T-helper 2 cell treated with Interferon-gamma antibody and Interleukin-4, amounts not matched to agents 100 ng/mL and 5 ng/mL, for 36 hours (primary cell): ENCODE measurements around the gene GPR176. TPM values are rescaled to one million over a fixed set of nuclear protein-coding genes. Genes with fewer than 3 reads are reported as not detected.

ENCODE experiments used
- intact Hi-C: fragments of 100-400 bp; cut with micrococcal nuclease; formaldehyde crosslinking; loops from one replicate; pipeline ENCODE4 v1.15.1; 2023
- total RNA-seq: library from RNA; stranded (reverse); gene quantifications from 2 replicates; pipeline ENCODE4 v1.2.3, GENCODE V29; 2022

The GPR176 gene
- total RNA-seq, 1 donor from 2014 or later: not detected

DNA sequence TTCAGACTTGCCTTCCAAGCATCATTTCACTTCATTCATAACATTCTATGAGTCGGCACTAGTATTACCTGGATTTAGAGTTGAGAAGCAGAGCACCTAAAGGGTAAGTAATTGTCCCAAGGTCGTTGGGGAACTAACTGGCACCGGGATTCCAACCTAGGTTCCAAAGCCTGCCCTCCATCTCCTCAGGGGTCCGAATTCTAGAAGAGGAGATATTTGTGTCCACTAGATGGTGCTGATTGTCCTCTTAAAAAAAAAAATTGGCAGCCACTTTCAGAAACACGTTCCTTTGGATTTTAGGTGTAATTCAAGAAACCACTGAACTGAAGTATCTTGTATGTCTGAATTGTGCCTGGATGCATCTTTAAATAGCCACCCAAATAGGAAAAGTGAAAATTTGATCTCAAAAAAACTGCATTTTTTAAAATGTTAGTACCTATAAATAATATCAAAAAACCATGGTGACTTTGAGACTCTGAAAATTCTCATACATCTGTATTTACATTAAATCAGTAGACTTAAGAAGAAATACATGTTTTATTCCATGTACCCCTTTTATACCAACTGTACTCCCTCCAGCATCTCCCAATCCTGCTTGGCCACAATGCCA is 133.5 kb downstream of the GPR176 start:
- intact Hi-C loops: loop anchor here (1.0 to 5.0 kb wide), 3 partner anchors 89 to 431 kb away; partner anchors contain the start of gene SRP14

DNA sequence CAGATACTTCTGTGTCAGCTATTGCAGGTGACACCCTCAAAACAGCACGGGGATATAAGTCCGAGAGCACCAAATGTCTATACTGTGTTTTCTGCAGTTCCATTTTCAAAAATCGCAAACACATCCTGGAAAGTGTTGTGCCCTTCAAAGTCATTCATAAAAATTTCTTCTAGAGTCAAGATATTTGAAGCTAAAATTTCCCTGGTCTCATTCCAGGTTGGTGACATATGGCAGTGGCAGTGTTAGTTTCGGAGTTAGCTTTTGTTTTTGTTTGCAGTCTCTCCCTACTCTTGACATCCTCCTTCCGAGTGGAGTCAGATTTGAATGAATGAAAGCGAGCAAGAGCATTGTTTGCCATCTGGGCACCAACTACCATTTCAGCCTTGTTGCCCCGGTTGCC is 134.2 kb downstream of the GPR176 start:
- intact Hi-C loops: loop anchor here (1.0 to 5.0 kb wide), 3 partner anchors 89 to 431 kb away; partner anchors contain the start of gene SRP14

DNA sequence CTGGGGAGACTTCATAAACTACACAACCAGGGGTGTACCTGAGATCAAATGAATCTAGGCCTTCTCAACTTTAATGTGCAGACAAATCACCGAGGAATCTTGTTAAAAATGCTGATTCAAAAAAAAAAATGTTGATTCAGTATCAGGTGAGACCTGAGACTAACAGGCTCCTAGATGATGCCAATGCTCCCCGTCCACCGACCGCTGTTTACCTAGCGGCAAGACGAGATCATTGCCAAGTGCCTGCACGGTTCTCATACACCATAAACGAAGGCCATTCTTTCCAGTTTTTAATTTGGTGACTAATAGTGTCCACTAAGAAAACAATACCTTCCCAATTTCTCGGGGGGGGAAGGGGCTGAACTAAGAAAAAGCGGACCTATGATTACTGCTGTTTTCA is 134.9 kb downstream of the GPR176 start:
- intact Hi-C loops: loop anchor here (5.0 kb wide), 1 partner anchor 432 kb away; no protein-coding TSS in a partner anchor

GRCh38 chr15:39784638-39785037 is 135.4 kb downstream of the GPR176 start:
- intact Hi-C loops: loop anchor here (5.0 kb wide), 2 partner anchors 433 to 1232 kb away; no protein-coding TSS in a partner anchor

- intact Hi-C loops: loop anchor here (5.0 kb wide), 1 partner anchor 1232 kb away; no protein-coding TSS in a partner anchor
Observed at GRCh38 chr15:39784125-39784524, 135.9 kb downstream of the GPR176 start.

DNA sequence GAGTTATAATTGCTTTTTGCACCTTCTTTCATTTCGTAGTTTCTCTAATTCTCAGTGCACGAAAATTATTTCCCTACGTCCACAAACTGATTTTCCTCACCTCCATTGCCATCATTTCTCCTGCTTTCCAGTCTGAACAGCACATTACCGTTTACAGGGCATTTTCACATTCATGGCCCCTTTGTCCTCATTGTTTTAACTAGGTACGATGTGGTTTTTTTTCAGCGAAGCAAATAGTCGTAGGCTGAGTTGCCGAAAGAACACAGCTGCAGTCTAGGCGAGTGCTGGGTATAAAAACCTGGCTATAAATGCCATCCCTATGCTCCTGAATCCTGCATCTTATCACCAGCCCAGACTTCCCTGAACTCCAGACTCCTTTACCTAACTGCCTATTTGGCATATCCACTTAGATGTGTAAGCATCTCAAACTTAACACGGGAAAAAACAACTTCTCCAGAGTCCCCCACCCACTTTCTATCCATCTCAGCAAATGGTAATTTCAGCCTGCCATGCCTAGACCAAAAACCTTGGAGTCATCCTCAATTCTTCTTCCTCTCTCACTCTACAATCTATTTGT is 136.7 kb downstream of the GPR176 start:
- intact Hi-C loops: loop anchor here (2.0 to 5.0 kb wide), 6 partner anchors 149 to 1231 kb away; partner anchors contain the start of gene BUB1B

GRCh38 chr15:39782441-39783138 is 137.5 kb downstream of the GPR176 start, which contains the start of gene FSIP1:
Gene FSIP1 (minus strand): TSS chr15:39782841. CDS start chr15:39776524, 6,317 bp downstream.
- intact Hi-C loops: loop anchor here (2.0 to 5.0 kb wide), 6 partner anchors 150 to 1230 kb away; partner anchors contain the start of gene BUB1B

DNA sequence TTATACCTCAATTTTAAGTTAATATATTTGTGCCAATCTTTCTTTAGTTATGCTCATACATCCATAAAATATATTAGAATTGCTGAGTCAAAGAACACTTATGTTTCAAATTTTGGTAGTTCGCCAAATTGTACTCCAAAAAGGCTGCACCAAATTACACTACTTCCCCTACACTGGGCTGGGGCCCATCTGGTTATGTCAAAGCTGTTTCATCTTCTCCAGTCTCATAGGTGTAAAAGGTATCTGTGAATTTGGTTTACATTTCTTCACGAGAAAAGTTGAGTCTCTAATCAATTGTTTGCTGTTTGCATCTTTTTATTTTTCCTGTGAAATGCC is 138.1 kb downstream of the GPR176 start:
- intact Hi-C loops: loop anchor here (2.0 to 5.0 kb wide), 6 partner anchors 151 to 1230 kb away; partner anchors contain the start of gene BUB1B

DNA sequence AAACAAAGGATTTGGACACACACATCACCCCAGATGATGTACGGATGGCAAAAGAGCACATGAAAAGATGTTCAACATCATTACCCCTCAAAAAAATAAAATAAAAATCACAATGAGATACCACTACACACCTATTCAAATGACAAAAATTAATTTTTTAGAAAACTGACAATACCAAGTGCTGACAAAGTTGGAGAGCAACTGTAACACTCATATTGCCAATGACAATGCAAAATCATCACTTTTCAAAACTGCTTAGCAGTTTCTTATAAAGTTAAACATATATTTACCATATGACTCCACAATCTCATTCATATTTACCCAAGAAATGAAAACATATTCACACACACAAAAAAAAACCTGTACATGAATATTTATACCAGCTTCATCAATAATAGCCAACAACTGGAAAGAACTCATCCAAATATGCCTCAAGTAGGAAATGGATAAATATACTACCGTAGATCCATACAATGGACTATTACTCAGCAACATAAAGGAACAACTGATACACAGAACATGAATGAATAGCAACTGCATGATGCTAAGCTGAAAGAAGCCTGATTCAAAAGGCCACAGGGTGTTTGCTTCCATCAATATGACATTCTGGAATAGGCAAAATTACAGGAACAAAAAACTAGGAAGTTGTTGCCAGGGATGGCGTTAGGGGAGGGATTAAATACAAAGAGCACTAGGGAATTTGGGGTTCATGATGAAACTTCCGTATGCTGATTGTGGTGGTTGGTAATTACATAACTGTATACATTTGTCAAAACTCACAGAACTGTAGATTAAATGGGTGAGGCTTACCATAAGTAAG is 138.7 kb downstream of the GPR176 start:
- intact Hi-C loops: loop anchor here (5.0 kb wide), 1 partner anchor 1229 kb away; no protein-coding TSS in a partner anchor

GRCh38 chr15:39778021-39778420 is 142.0 kb downstream of the GPR176 start:
- intact Hi-C loops: no loop called here

DNA sequence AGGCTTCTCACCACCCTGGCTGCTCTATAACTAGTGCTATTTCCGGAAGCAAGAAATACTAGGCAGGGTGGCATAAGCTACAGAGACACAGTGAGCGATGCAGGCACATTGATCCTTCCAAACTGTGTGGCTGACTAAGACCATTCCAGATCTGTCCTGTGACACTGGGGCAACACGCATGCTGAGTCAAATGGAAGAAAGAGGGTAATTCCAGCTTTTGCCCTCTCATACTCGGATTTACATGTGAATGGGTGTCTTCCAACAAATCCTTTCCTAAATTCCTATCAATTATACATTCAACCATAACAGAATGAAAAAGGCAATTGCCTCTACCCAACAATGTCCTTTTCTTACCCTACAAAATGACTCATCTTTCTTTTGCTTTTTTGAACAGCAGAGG is 142.6 kb downstream of the GPR176 start:
- intact Hi-C loops: no loop called here

DNA sequence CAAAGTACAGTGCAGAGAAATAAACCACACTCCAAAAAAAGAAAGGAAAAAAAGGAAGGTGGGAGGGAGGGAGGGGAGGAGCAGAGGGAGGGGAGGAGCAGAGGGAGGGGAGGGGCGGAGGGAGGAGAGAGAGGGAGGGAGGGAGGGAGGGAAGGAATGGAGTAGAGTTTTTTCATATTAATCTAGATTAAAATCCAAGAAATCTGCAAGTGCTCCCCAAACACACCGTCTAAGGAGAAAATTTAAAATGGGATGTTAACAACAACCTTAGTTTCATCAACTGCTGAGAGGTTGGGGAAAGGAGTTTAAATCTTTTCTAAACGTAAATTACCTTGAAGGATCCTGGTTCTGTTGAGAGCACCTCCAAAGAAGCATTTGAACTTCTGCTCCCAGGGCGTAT is 144.0 kb downstream of the GPR176 start:
- intact Hi-C loops: no loop called here

GRCh38 chr15:39774688-39775267 is 145.3 kb downstream of the GPR176 start:
- intact Hi-C loops: no loop called here

GRCh38 chr15:39770748-39771689 is 149.0 kb downstream of the GPR176 start:
- intact Hi-C loops: no loop called here

DNA sequence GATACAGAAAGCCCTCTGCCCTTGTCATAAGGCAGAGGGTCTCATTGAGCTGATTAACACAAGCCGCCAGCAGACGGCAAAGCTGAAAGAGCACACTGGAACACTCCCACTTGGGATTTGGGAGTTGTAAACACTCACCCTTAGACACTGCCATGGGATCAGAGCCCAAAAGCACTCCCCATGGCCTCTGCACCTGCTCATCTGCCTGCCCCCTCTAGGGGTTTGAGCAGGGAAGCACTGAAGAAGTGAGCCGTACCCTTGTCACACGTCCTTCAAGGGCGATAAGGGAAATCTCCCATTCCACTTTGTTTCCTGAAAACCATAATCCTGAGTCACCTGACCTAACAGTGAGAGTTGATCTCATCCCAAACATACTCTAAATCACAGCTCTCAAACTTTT is 152.1 kb downstream of the GPR176 start:
- intact Hi-C loops: no loop called here

GRCh38 chr15:39761006-39761405 is 159.1 kb downstream of the GPR176 start:
- intact Hi-C loops: no loop called here

DNA sequence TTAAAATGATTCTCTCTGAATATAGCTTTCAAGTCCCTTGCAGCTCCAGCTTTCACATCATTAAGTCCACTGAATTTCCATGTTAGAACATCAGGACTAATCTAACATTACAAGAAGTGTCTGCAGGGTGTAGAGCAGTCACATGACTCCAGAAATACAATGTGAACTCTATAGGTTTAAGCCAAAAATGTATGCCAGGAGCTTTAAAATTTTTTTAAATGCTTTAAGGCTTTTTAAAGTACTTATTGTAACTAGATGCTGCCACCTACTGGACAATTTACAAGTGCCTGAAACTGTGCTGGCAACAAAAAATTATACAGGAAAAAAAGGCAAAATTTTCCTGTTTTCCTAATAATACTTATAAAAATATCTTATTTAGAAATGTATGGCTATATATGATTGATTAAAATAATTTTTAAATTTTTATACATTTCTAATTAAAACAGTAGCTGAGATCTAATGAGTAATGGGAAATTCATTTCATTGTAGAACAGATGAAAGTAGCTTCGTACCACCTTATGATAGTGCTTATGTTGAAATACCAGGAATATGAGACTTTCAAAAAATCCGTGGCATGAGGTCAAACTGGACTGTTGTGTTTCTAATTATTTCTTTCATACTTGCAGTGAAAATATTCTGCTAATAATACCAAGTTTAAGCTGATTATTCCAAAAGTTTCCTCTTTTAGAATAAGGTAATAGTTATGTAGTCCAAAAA is 163.1 kb downstream of the GPR176 start:
- intact Hi-C loops: loop anchor here (1.0 to 10.0 kb wide), 4 partner anchors 71 to 940 kb away; no protein-coding TSS in a partner anchor

DNA sequence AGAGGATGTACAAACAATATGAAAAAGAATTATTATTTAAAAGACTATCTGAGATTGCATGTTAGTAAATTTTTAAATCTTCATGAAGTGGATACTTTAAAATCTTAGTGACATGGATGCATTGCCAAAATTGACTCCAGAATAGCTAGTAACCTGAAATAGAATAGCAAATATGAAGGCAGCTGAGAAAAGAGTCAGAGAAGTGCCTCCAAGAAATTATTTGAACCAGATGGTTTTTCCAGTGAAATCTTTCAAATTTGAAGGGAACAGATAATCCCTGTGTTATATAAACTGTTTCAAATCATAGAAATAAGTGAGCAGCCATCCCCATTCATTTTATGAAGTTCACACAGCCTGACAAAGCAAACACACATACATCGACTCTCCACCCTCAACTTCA is 167.1 kb downstream of the GPR176 start:
- intact Hi-C loops: loop anchor here (10.0 kb wide), 1 partner anchor 618 kb away; no protein-coding TSS in a partner anchor

DNA sequence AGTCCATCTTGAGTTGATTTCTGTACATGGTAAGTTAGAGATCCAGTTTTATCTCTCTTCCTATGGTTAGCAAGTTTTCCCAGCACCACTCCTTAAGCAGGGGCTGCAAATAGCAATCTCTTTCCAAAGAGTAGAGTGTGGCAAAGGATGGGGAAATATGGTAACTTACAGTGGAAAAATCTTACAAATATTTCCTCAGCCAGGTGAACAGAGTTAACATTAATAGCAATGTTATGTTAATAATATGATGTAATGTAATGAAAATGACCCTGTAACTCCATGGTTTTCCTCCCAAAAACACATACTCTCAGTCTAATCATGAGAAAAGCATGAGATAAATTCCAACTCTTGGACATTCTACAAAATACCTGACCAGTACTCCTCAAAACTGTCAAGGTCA is 167.8 kb downstream of the GPR176 start:
- intact Hi-C loops: loop anchor here (10.0 kb wide), 1 partner anchor 617 kb away; no protein-coding TSS in a partner anchor
